Measurements from ENCODE around the gene TUBGCP3.

The TUBGCP3 gene

GRCh38 chr13:112443191-112443994 lies 144.6 kb downstream of the TUBGCP3 start:
- TF ChIP-seq CTCF (IDR thresholded peaks at IDR 0.05; ENCODE audit: insufficient read depth, low read depth, low read length, missing control alignments) = peak; percentile 32
- DNase-seq (ENCODE audit: low read depth) = no peak
- no peak overlapping the region for H3K4me3 ChIP-seq (ENCODE audit: low read depth, low read length)

- no peak for DNase-seq (ENCODE audit: low read depth)
Measured at GRCh38 chr13:112442483-112443090, 145.4 kb downstream of the TUBGCP3 start.

GRCh38 chr13:112441779-112442310 lies 146.1 kb downstream of the TUBGCP3 start:
- H3K4me3 ChIP-seq (ENCODE audit: low read depth, low read length) = no peak overlapping the region
- TF ChIP-seq CTCF (IDR thresholded peaks at IDR 0.05; ENCODE audit: insufficient read depth, low read depth, low read length, missing control alignments) = no peak
- no peak for DNase-seq (ENCODE audit: low read depth)

More at GRCh38 chr13:112442483-112443090, 145.4 kb downstream of the TUBGCP3 start:
- H3K4me3 ChIP-seq (ENCODE audit: low read depth, low read length) = no peak overlapping the region
- TF ChIP-seq CTCF (IDR thresholded peaks at IDR 0.05; ENCODE audit: insufficient read depth, low read depth, low read length, missing control alignments) = no peak

GRCh38 chr13:112441226-112441625 lies 146.7 kb downstream of the TUBGCP3 start:
- no peak overlapping the region for H3K4me3 ChIP-seq (ENCODE audit: low read depth, low read length)
- no peak for TF ChIP-seq CTCF (IDR thresholded peaks at IDR 0.05; ENCODE audit: insufficient read depth, low read depth, low read length, missing control alignments)
- no peak for DNase-seq (ENCODE audit: low read depth)

- no peak for DNase-seq (ENCODE audit: low read depth)
- no peak overlapping the region for H3K4me3 ChIP-seq (ENCODE audit: low read depth, low read length)
- no peak for TF ChIP-seq CTCF (IDR thresholded peaks at IDR 0.05; ENCODE audit: insufficient read depth, low read depth, low read length, missing control alignments)
Measured at GRCh38 chr13:112438515-112438914, 149.4 kb downstream of the TUBGCP3 start.

GRCh38 chr13:112438094-112438493 lies 149.9 kb downstream of the TUBGCP3 start:
- no peak for TF ChIP-seq CTCF (IDR thresholded peaks at IDR 0.05; ENCODE audit: insufficient read depth, low read depth, low read length, missing control alignments)
- H3K4me3 ChIP-seq (ENCODE audit: low read depth, low read length) = no peak overlapping the region
- no peak for DNase-seq (ENCODE audit: low read depth)
